Osteoblast (primary cell): ENCODE measurements around the gene CPSF4L. TPM values are rescaled to one million over a fixed set of nuclear protein-coding genes. Genes with fewer than 3 reads are reported as not detected.

ENCODE experiments used
- DNase-seq: peaks from one replicate; pipeline ENCODE4 v3.0.0; 2011; ENCODE audit warnings: low spot score, mixed read lengths; ENCODE audit not compliant: insufficient read length; ENCODE audit errors: missing footprints
- H2AFZ ChIP-seq: 2 replicates; pipeline ENCODE4 v1.6.0; 2011; ENCODE audit warnings: mild to moderate bottlenecking, low read length
- H3K27ac ChIP-seq: 2 replicates; pipeline ENCODE4 v1.5.1; 2011; ENCODE audit warnings: mild to moderate bottlenecking, low read depth, low read length, moderate library complexity
- H3K27me3 ChIP-seq: 2 replicates; pipeline ENCODE4 v1.6.0; 2012; ENCODE audit warnings: mild to moderate bottlenecking, control low read depth, inconsistent platforms, low read length, moderate library complexity; ENCODE audit not compliant: insufficient read depth
- H3K36me3 ChIP-seq: 2 replicates; pipeline ENCODE4 v1.5.1; 2011; ENCODE audit warnings: mild to moderate bottlenecking, low read length, control low read depth, moderate library complexity; ENCODE audit not compliant: insufficient read depth
- H3K4me1 ChIP-seq: 2 replicates; pipeline ENCODE4 v1.5.1; 2011; ENCODE audit warnings: mild to moderate bottlenecking, low read length, control low read depth, moderate library complexity; ENCODE audit not compliant: insufficient read depth
- H3K4me2 ChIP-seq: 2 replicates; pipeline ENCODE4 v1.6.0; 2011; ENCODE audit warnings: mild to moderate bottlenecking, low read length; ENCODE audit not compliant: insufficient read depth
- H3K4me3 ChIP-seq: fragments of 200-600 bp; sonication (generic); 3 replicates; pipeline ENCODE4 v1.5.1; 2012; ENCODE audit warnings: mild to moderate bottlenecking, low read length, inconsistent platforms; ENCODE audit not compliant: insufficient read depth
- H3K79me2 ChIP-seq: 2 replicates; pipeline ENCODE4 v1.6.0; 2012; ENCODE audit warnings: mild to moderate bottlenecking, low read length, control low read depth, inconsistent platforms; ENCODE audit not compliant: insufficient read depth
- H3K9me3 ChIP-seq: 2 replicates; pipeline ENCODE4 v1.5.1; 2011; ENCODE audit warnings: low read depth, low read length, control low read depth
- H4K20me1 ChIP-seq: 2 replicates; pipeline ENCODE4 v1.6.0; 2012; ENCODE audit warnings: mild to moderate bottlenecking, low read length, control low read depth; ENCODE audit not compliant: insufficient read depth
- CTCF ChIP-seq: IDR thresholded peaks from 2 replicates; pipeline ENCODE4 v1.5.1; 2011; ENCODE audit warnings: mild to moderate bottlenecking, low read depth, low read length, moderate library complexity; ENCODE audit errors: extremely low read depth
- total RNA-seq: library from RNA; depleted of rRNA; stranded (reverse); fragments of >200 nt; gene quantifications from 2 replicates; pipeline ENCODE4 v1.2.3, GENCODE V29; 2012

The CPSF4L gene
- total RNA-seq, 1 donor: not detected

- Histone ChIP-seq H3K27me3 (no peaks in the 10 kb centered on the region), H4K20me1 (no peaks in the 10 kb centered on the region), H3K27ac (no peak overlapping the region), H3K4me1 (no peaks in the 10 kb centered on the region), H3K9me3 (no peaks in the 10 kb centered on the region), H3K79me2 (no peaks in the 10 kb centered on the region), H3K4me2 (no peak overlapping the region), H2AFZ (no peak overlapping the region), H3K4me3 (no peak overlapping the region), H3K36me3 (no peaks in the 10 kb centered on the region)
- TF ChIP-seq CTCF: no peak
- peak; percentile 68 for DNase-seq
Observed at GRCh38 chr17:73262676-73263642, 1.3 kb upstream of the CPSF4L start.

- no peaks in the 10 kb centered on the region for H3K36me3 ChIP-seq
- H3K4me2 ChIP-seq: no peak overlapping the region
- H3K4me1 ChIP-seq: no peaks in the 10 kb centered on the region
- no peak overlapping the region for H3K4me3 ChIP-seq
- no peaks in the 10 kb centered on the region for H3K27me3 ChIP-seq
- TF ChIP-seq CTCF: no peak
- H3K9me3 ChIP-seq: no peaks in the 10 kb centered on the region
- DNase-seq: peak; percentile 56
- no peaks in the 10 kb centered on the region for H3K79me2 ChIP-seq
- H2AFZ ChIP-seq: no peak overlapping the region
- H4K20me1 ChIP-seq: no peaks in the 10 kb centered on the region
- no peak overlapping the region for H3K27ac ChIP-seq
Observed at GRCh38 chr17:73261952-73262675, 434 bp upstream of the CPSF4L start.

DNA sequence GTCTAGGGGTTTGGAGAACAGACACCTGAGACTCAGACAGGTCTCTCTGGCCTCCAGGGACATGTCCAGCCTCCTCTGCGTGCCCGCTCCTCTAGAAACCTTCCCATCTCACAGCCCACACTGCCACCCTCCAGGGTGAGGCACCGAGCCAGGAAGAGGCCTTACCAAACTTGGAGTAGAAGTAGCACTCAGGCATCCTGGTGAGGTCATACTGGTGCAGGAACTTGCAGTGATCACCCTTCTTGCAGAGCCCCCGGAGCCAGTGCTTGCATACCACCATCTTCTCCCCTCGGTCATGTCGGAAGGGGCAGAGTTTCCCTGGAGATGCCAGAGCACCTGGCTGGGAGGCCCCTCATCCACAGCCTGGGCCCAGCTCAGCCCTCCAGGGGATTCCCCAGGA lies 4.2 kb downstream of the CPSF4L start:
- Histone ChIP-seq H4K20me1 (no peaks in the 10 kb centered on the region), H3K4me3 (no peak overlapping the region), H3K27ac (no peak overlapping the region), H3K4me1 (no peaks in the 10 kb centered on the region), H3K27me3 (peaks cover 3% of the 10 kb centered on the region), H3K79me2 (no peaks in the 10 kb centered on the region), H3K9me3 (no peaks in the 10 kb centered on the region), H2AFZ (no peak overlapping the region), H3K4me2 (no peak overlapping the region), H3K36me3 (no peaks in the 10 kb centered on the region)
- no peak for TF ChIP-seq CTCF
- DNase-seq: no peak

GRCh38 chr17:73256220-73256619 lies 5.5 kb downstream of the CPSF4L start:
- no peaks in the 10 kb centered on the region for H3K4me1 ChIP-seq
- no peak for DNase-seq
- no peak overlapping the region for H3K4me2 ChIP-seq
- H3K27me3 ChIP-seq: peaks cover 11% of the 10 kb centered on the region
- H2AFZ ChIP-seq: no peak overlapping the region
- no peak for TF ChIP-seq CTCF
- H3K27ac ChIP-seq: no peak overlapping the region
- H3K4me3 ChIP-seq: no peak overlapping the region
- H4K20me1 ChIP-seq: no peaks in the 10 kb centered on the region
- H3K9me3 ChIP-seq: no peaks in the 10 kb centered on the region
- no peaks in the 10 kb centered on the region for H3K79me2 ChIP-seq
- no peaks in the 10 kb centered on the region for H3K36me3 ChIP-seq
